H1 (cell line): ENCODE data around the gene C14orf93. TPM values are rescaled to one million over a fixed set of nuclear protein-coding genes. Genes with fewer than 3 reads are reported as not detected.

Experiments
- ASH2L ChIP-seq: fragments of 200-600, 300-600 bp; sonication (generic); IDR thresholded peaks from one replicate; pipeline ENCODE4 v1.7.1; 2017; ENCODE audit warnings: low read length
- ATF3 ChIP-seq: IDR thresholded peaks from 2 replicates; pipeline ENCODE4 v1.6.1; 2011; ENCODE audit warnings: low read depth, mild to moderate bottlenecking, low read length; ENCODE audit not compliant: insufficient read depth
- CBX8 ChIP-seq: fragments of 300-800, 300-1000 bp; sonication (generic); IDR thresholded peaks from 2 replicates; pipeline ENCODE4 v1.7.1; 2016; ENCODE audit warnings: low read depth, low read length, borderline replicate concordance
- EP300 ChIP-seq, 2 experiments: IDR thresholded peaks; 1 replicate in 1 of 2; 2 replicates in 1 of 2; pipeline ENCODE4 v1.6.1; 2011 to 2012; ENCODE audit warnings: low read depth in 2 of 2, low read length in 2 of 2, mild to moderate bottlenecking in 2 of 2, borderline replicate concordance in 1 of 2, inconsistent platforms in 1 of 2, moderate library complexity in 1 of 2
- KDM5A ChIP-seq: fragments of 200-600 bp; IDR thresholded peaks from 2 replicates; pipeline ENCODE4 v1.7.1; 2012; ENCODE audit warnings: mild to moderate bottlenecking, low read length, inconsistent platforms, mixed read lengths
- PHF8 ChIP-seq: fragments of 200-600 bp; sonication (generic); conservative IDR thresholded peaks from 2 replicates; pipeline ENCODE4 v1.7.1; 2012; ENCODE audit warnings: low read depth, mild to moderate bottlenecking, inconsistent platforms, low read length, moderate library complexity
- polyA plus RNA-seq, 7 experiments: library from polyadenylated mRNA; depleted of rRNA in 3 of 7; stranded (reverse) in 5 of 7; unstranded in 2 of 7; fragments of >200 nt in 5 of 7; fragments of 200-250 nt in 2 of 7; gene quantifications; 1 replicate in 5 of 7; 2 replicates in 1 of 7; 4 replicates in 1 of 7; pipeline versions ENCODE4 v1.2.1 to v1.2.3, GENCODE V29; 2011 to 2013; ENCODE audit warnings: missing spikeins in 2 of 7, mixed read lengths in 2 of 7
- total RNA-seq: library from RNA; stranded (reverse); fragmentation: NEBNext Ultra II Directional; extraction: Animal tissue kit (Norgen Biotek cat#: 25700); gene quantifications from 2 replicates; pipeline ENCODE4 v1.2.1, GENCODE V29; 2021
- TF ChIP-seq, protein P1 (sequence below): fragments of 300-600 bp; sonication (generic); IDR thresholded peaks from 2 replicates; pipeline ENCODE4 v1.7.1; 2012; ENCODE audit warnings: low read length, moderate library complexity, mild to moderate bottlenecking, inconsistent platforms; ENCODE audit not compliant: insufficient replicate concordance

C14orf93 gene
- total and polyA plus RNA-seq, 2 of the 8 experiments (the other 6 are each of a cell fraction or from before 2014, with no cell fraction given): 7.8 to 8.2 TPM

- TF ChIP-seq, protein P1, sequence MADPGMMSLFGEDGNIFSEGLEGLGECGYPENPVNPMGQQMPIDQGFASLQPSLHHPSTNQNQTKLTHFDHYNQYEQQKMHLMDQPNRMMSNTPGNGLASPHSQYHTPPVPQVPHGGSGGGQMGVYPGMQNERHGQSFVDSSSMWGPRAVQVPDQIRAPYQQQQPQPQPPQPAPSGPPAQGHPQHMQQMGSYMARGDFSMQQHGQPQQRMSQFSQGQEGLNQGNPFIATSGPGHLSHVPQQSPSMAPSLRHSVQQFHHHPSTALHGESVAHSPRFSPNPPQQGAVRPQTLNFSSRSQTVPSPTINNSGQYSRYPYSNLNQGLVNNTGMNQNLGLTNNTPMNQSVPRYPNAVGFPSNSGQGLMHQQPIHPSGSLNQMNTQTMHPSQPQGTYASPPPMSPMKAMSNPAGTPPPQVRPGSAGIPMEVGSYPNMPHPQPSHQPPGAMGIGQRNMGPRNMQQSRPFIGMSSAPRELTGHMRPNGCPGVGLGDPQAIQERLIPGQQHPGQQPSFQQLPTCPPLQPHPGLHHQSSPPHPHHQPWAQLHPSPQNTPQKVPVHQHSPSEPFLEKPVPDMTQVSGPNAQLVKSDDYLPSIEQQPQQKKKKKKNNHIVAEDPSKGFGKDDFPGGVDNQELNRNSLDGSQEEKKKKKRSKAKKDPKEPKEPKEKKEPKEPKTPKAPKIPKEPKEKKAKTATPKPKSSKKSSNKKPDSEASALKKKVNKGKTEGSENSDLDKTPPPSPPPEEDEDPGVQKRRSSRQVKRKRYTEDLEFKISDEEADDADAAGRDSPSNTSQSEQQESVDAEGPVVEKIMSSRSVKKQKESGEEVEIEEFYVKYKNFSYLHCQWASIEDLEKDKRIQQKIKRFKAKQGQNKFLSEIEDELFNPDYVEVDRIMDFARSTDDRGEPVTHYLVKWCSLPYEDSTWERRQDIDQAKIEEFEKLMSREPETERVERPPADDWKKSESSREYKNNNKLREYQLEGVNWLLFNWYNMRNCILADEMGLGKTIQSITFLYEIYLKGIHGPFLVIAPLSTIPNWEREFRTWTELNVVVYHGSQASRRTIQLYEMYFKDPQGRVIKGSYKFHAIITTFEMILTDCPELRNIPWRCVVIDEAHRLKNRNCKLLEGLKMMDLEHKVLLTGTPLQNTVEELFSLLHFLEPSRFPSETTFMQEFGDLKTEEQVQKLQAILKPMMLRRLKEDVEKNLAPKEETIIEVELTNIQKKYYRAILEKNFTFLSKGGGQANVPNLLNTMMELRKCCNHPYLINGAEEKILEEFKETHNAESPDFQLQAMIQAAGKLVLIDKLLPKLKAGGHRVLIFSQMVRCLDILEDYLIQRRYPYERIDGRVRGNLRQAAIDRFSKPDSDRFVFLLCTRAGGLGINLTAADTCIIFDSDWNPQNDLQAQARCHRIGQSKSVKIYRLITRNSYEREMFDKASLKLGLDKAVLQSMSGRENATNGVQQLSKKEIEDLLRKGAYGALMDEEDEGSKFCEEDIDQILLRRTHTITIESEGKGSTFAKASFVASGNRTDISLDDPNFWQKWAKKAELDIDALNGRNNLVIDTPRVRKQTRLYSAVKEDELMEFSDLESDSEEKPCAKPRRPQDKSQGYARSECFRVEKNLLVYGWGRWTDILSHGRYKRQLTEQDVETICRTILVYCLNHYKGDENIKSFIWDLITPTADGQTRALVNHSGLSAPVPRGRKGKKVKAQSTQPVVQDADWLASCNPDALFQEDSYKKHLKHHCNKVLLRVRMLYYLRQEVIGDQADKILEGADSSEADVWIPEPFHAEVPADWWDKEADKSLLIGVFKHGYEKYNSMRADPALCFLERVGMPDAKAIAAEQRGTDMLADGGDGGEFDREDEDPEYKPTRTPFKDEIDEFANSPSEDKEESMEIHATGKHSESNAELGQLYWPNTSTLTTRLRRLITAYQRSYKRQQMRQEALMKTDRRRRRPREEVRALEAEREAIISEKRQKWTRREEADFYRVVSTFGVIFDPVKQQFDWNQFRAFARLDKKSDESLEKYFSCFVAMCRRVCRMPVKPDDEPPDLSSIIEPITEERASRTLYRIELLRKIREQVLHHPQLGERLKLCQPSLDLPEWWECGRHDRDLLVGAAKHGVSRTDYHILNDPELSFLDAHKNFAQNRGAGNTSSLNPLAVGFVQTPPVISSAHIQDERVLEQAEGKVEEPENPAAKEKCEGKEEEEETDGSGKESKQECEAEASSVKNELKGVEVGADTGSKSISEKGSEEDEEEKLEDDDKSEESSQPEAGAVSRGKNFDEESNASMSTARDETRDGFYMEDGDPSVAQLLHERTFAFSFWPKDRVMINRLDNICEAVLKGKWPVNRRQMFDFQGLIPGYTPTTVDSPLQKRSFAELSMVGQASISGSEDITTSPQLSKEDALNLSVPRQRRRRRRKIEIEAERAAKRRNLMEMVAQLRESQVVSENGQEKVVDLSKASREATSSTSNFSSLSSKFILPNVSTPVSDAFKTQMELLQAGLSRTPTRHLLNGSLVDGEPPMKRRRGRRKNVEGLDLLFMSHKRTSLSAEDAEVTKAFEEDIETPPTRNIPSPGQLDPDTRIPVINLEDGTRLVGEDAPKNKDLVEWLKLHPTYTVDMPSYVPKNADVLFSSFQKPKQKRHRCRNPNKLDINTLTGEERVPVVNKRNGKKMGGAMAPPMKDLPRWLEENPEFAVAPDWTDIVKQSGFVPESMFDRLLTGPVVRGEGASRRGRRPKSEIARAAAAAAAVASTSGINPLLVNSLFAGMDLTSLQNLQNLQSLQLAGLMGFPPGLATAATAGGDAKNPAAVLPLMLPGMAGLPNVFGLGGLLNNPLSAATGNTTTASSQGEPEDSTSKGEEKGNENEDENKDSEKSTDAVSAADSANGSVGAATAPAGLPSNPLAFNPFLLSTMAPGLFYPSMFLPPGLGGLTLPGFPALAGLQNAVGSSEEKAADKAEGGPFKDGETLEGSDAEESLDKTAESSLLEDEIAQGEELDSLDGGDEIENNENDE: no peak
- no peak for TF ChIP-seq PHF8
- no peak for TF ChIP-seq CBX8
- no peak for TF ChIP-seq EP300 (IDR thresholded peaks at IDR 0.05; ENCODE audit: borderline replicate concordance in 1 of 2, low read depth in 2 of 2, low read length in 2 of 2)
- no peak for TF ChIP-seq KDM5A
- no peak for TF ChIP-seq ATF3
- no peak for TF ChIP-seq ASH2L
Measured at GRCh38 chr14:23041729-23042128, 31.8 kb upstream of the C14orf93 start (continued).
